SK-N-MC (cell line): Measurements from ENCODE around the gene KCNG2.

Source experiments
- EZH2 ChIP-seq: fragments of 200-600 bp; sonication (generic); IDR thresholded peaks from one replicate; pipeline ENCODE4 v1.6.1; 2017; ENCODE audit warnings: antibody characterized with exemption
- POLR2AphosphoS5 ChIP-seq: IDR thresholded peaks from 2 replicates; pipeline ENCODE4 v1.6.1; 2012; ENCODE audit warnings: mild to moderate bottlenecking, low read depth, low read length, borderline replicate concordance

- TF ChIP-seq POLR2AphosphoS5 (no peak), EZH2 (no peak)
These were observed 7.5 kb upstream of the KCNG2 start for GRCh38 chr18:79789901-79790890.
